ENCODE results near the gene DYNLT5.
A peak's percentile ranks its signal among the peaks of the same experiment; 100 is the strongest.

The DYNLT5 gene

GRCh38 chr1:66760506-66760905 is 8.2 kb downstream of the DYNLT5 start:
- DNase-seq (ENCODE audit: extremely low spot score) = no peak
- POLR2A ChIA-PET = no interaction called here

GRCh38 chr1:66761221-66761620 is 9.0 kb downstream of the DYNLT5 start:
- ChIA-PET POLR2A (no interaction called here), CTCF (interaction anchor here (1.3 to 1.4 kb wide), 2 partner anchors 21 to 388 kb away, joined by 3 to 6 read pairs; no protein-coding TSS in a partner anchor)
- no peak for TF ChIP-seq CTCF (IDR thresholded peaks at IDR 0.05; ENCODE audit: control extremely low read depth, extremely low read depth, low read depth, missing control alignments)
- no peak for DNase-seq (ENCODE audit: extremely low spot score)

More at GRCh38 chr1:66760506-66760905, 8.2 kb downstream of the DYNLT5 start:
- TF ChIP-seq CTCF (IDR thresholded peaks at IDR 0.05; ENCODE audit: control extremely low read depth, extremely low read depth, low read depth, missing control alignments) = no peak
- CTCF ChIA-PET = interaction anchor here (1.4 kb wide), 1 partner anchor 21 kb away, joined by 3 read pairs; no protein-coding TSS in a partner anchor

GRCh38 chr1:66764994-66765578 is 12.8 kb downstream of the DYNLT5 start:
- POLR2A ChIA-PET = no interaction called here
- peak; percentile 39 for DNase-seq (ENCODE audit: extremely low spot score)
- TF ChIP-seq CTCF (IDR thresholded peaks at IDR 0.05; ENCODE audit: control extremely low read depth, extremely low read depth, low read depth, missing control alignments) = peak; percentile 71
- CTCF ChIA-PET = interaction anchor here (0.8 to 4.2 kb wide), 22 partner anchors 8 to 736 kb away, joined by 3 to 40 read pairs (median 4); partner anchors contain the start of gene DYNLT5

GRCh38 chr1:66767626-66768025 is 15.4 kb downstream of the DYNLT5 start:
- no peak for TF ChIP-seq CTCF (IDR thresholded peaks at IDR 0.05; ENCODE audit: control extremely low read depth, extremely low read depth, low read depth, missing control alignments)
- CTCF ChIA-PET = interaction anchor here (2.7 kb wide), 1 partner anchor 222 kb away, joined by 6 read pairs; no protein-coding TSS in a partner anchor
- DNase-seq (ENCODE audit: extremely low spot score) = no peak
- POLR2A ChIA-PET = no interaction called here

- CTCF ChIA-PET = no interaction called here
- POLR2A ChIA-PET = no interaction called here
- DNase-seq (ENCODE audit: extremely low spot score) = no peak
- no peak for TF ChIP-seq CTCF (IDR thresholded peaks at IDR 0.05; ENCODE audit: control extremely low read depth, extremely low read depth, low read depth, missing control alignments)
Observed at GRCh38 chr1:66768965-66769364, 16.7 kb downstream of the DYNLT5 start.

GRCh38 chr1:66769512-66770229 is 17.4 kb downstream of the DYNLT5 start:
- no peak for TF ChIP-seq CTCF (IDR thresholded peaks at IDR 0.05; ENCODE audit: control extremely low read depth, extremely low read depth, low read depth, missing control alignments)
- DNase-seq (ENCODE audit: extremely low spot score) = no peak
- CTCF ChIA-PET = no interaction called here
- POLR2A ChIA-PET = no interaction called here

All from GM10248 (cell line).